Large intestine (tissue), 3 donors: ENCODE results near the gene PRR5L. TPM values are rescaled to one million over a fixed set of nuclear protein-coding genes. Genes with fewer than 3 reads are reported as not detected.

Experiments
- DNase-seq, 2 donors: peaks; one replicate each; pipeline versions ENCODE4 v3.0.0 to v3.0.0-alpha.2; 2013
- H3K27ac ChIP-seq: one replicate; pipeline ENCODE4 v1.5.1; 2013; ENCODE audit warnings: low read length
- H3K27me3 ChIP-seq: 2 replicates; pipeline ENCODE4 v1.6.1; 2013; ENCODE audit warnings: low read length; ENCODE audit not compliant: control insufficient read depth, insufficient read depth
- H3K36me3 ChIP-seq: 2 replicates; pipeline ENCODE4 v1.6.1; 2013; ENCODE audit warnings: low read length; ENCODE audit not compliant: control insufficient read depth, insufficient read depth
- H3K4me1 ChIP-seq: one replicate; pipeline ENCODE4 v1.6.1; 2013; ENCODE audit warnings: low read length; ENCODE audit not compliant: control insufficient read depth, insufficient read depth
- H3K4me3 ChIP-seq: one replicate; pipeline ENCODE4 v1.5.1; 2013; ENCODE audit warnings: low read length
- H3K9me3 ChIP-seq: one replicate; pipeline ENCODE4 v1.6.1; 2013; ENCODE audit warnings: mild to moderate bottlenecking, low read depth, low read length, moderate library complexity; ENCODE audit not compliant: control insufficient read depth
- WGBS: methylation state at CpG from one replicate; pipeline ENCODE4 v1.1.5; 2013; ENCODE audit warnings: low lambda C conversion rate; ENCODE audit not compliant: insufficient coverage; 5-methylcytosine and 5-hydroxymethylcytosine counted together
- polyA plus RNA-seq: library from polyadenylated mRNA; unstranded; fragments of 120-200 nt; gene quantifications from one replicate; pipeline ENCODE4 v1.2.1, GENCODE V29; 2013

PRR5L gene
- polyA plus RNA-seq, 1 donor, result 37.8 TPM

- WGBS, result 100% methylated on average over 1 of the region's 5 CpGs
- H3K4me3 ChIP-seq, result no peak overlapping the region
- peaks cover 68% of the 10 kb centered on the region for H3K36me3 ChIP-seq
- peaks cover 50% of the 10 kb centered on the region for H3K4me1 ChIP-seq
- peak; percentile 83 to 88 for DNase-seq
- H3K9me3 ChIP-seq, result no peaks in the 10 kb centered on the region
- H3K27ac ChIP-seq, result peak overlapping the region; percentile 78
- H3K27me3 ChIP-seq, result no peaks in the 10 kb centered on the region
Observed at GRCh38 chr11:36399745-36400144, 103.7 kb downstream of the PRR5L start.

GRCh38 chr11:36400766-36401455, 104.8 kb downstream of the PRR5L start:
- DNase-seq, result no peak
- H3K36me3 ChIP-seq, result peaks cover 76% of the 10 kb centered on the region
- H3K27ac ChIP-seq, result peak overlapping the region; percentile 78
- no peak overlapping the region for H3K4me3 ChIP-seq
- H3K9me3 ChIP-seq, result no peaks in the 10 kb centered on the region
- peaks cover 50% of the 10 kb centered on the region for H3K4me1 ChIP-seq
- no peaks in the 10 kb centered on the region for H3K27me3 ChIP-seq
- WGBS, result no CpG with 5 or more reads among the region's 21 CpGs

- Histone ChIP-seq H3K4me1 (peaks cover 50% of the 10 kb centered on the region), H3K36me3 (peaks cover 81% of the 10 kb centered on the region), H3K27ac (peak overlapping the region; percentile 52), H3K9me3 (no peaks in the 10 kb centered on the region), H3K4me3 (no peak overlapping the region), H3K27me3 (no peaks in the 10 kb centered on the region)
- no CpG with 5 or more reads among the region's 11 CpGs for WGBS
- no peak for DNase-seq
Observed at GRCh38 chr11:36402568-36403170, 106.6 kb downstream of the PRR5L start.

GRCh38 chr11:36403661-36404060, 107.6 kb downstream of the PRR5L start:
- peak overlapping the region; percentile 52 for H3K27ac ChIP-seq
- WGBS, result no CpG with 5 or more reads among the region's 1 CpG
- H3K4me3 ChIP-seq, result no peak overlapping the region
- peak; percentile 58 to 76 for DNase-seq
- H3K4me1 ChIP-seq, result peaks cover 44% of the 10 kb centered on the region
- H3K27me3 ChIP-seq, result no peaks in the 10 kb centered on the region
- no peaks in the 10 kb centered on the region for H3K9me3 ChIP-seq
- peaks cover 78% of the 10 kb centered on the region for H3K36me3 ChIP-seq

- Histone ChIP-seq H3K27me3 (no peaks in the 10 kb centered on the region), H3K4me1 (peaks cover 34% of the 10 kb centered on the region), H3K36me3 (peaks cover 83% of the 10 kb centered on the region), H3K27ac (no peak overlapping the region), H3K9me3 (no peaks in the 10 kb centered on the region), H3K4me3 (no peak overlapping the region)
- WGBS, result 100% methylated on average over 1 of the region's 3 CpGs
- no peak for DNase-seq
Observed at GRCh38 chr11:36404831-36405230, 108.7 kb downstream of the PRR5L start.

GRCh38 chr11:36405585-36406367, 109.7 kb downstream of the PRR5L start:
- Histone ChIP-seq H3K27me3 (no peaks in the 10 kb centered on the region), H3K4me1 (peaks cover 25% of the 10 kb centered on the region), H3K4me3 (no peak overlapping the region), H3K9me3 (no peaks in the 10 kb centered on the region), H3K36me3 (peaks cover 84% of the 10 kb centered on the region), H3K27ac (no peak overlapping the region)
- DNase-seq, result no peak
- WGBS, result no CpG with 5 or more reads among the region's 5 CpGs

GRCh38 chr11:36407356-36407755, 111.3 kb downstream of the PRR5L start:
- H3K36me3 ChIP-seq, result peaks cover 84% of the 10 kb centered on the region
- H3K9me3 ChIP-seq, result no peaks in the 10 kb centered on the region
- DNase-seq, result no peak
- H3K4me1 ChIP-seq, result peaks cover 16% of the 10 kb centered on the region
- no peak overlapping the region for H3K4me3 ChIP-seq
- no peaks in the 10 kb centered on the region for H3K27me3 ChIP-seq
- no peak overlapping the region for H3K27ac ChIP-seq

- DNase-seq, result no peak
- Histone ChIP-seq H3K4me3 (no peak overlapping the region), H3K36me3 (peaks cover 83% of the 10 kb centered on the region), H3K9me3 (no peaks in the 10 kb centered on the region), H3K27ac (no peak overlapping the region), H3K27me3 (no peaks in the 10 kb centered on the region), H3K4me1 (peaks cover 4% of the 10 kb centered on the region)
- 80% methylated on average over 1 of the region's 6 CpGs for WGBS
Observed at GRCh38 chr11:36408498-36409136, 112.5 kb downstream of the PRR5L start.

- WGBS, result no CpG with 5 or more reads among the region's 8 CpGs
- Histone ChIP-seq H3K27ac (no peak overlapping the region), H3K9me3 (no peaks in the 10 kb centered on the region), H3K4me3 (no peak overlapping the region), H3K27me3 (no peaks in the 10 kb centered on the region), H3K4me1 (no peaks in the 10 kb centered on the region), H3K36me3 (peaks cover 81% of the 10 kb centered on the region)
- DNase-seq, result no peak
Observed at GRCh38 chr11:36409152-36409816, 113.2 kb downstream of the PRR5L start.

- Histone ChIP-seq H3K9me3 (no peaks in the 10 kb centered on the region), H3K36me3 (peaks cover 62% of the 10 kb centered on the region), H3K27ac (no peak overlapping the region), H3K27me3 (no peaks in the 10 kb centered on the region), H3K4me1 (no peaks in the 10 kb centered on the region), H3K4me3 (no peak overlapping the region)
- no CpG with 5 or more reads among the region's 9 CpGs for WGBS
- no peak for DNase-seq
Observed at GRCh38 chr11:36411202-36411640, 115.1 kb downstream of the PRR5L start.
